ENCODE data around the gene CDC42BPB.

DNA sequence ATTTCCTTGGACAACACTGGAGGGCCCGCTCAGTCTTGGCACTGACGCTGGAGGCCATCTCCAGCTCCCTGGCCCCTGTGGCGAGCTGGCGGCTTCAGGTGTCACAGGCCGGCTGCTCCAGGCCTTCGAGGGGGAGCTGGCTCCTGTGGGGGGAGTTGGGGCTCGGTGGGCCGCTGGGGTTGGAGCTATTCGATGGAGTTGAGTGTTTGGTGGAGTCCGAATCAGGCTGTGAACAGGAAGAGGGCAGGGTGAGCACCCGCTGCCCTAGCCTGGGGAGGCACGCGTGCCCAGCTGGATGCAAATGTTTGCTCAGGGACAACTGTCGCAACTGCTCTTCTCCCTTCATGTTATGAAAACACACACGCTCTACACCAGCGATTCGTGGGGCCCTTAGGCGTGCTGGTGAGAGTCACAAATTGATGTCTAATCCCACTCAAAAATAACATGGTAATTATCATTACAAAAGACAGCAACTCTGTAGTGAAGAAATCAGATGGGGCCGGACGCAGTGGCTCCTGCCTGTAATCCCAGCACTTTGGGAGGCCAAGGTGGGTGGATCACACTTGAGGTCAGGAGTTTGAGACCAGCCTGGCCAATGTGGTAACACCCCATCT is 123.6 kb downstream of the CDC42BPB start:
- TF ChIP-seq POLR2AphosphoS5 (IDR thresholded peaks at IDR 0.05) (no peak), POLR2A (IDR thresholded peaks at IDR 0.05; ENCODE audit: low read depth) (no peak)
- TF ChIP-seq, protein P1, sequence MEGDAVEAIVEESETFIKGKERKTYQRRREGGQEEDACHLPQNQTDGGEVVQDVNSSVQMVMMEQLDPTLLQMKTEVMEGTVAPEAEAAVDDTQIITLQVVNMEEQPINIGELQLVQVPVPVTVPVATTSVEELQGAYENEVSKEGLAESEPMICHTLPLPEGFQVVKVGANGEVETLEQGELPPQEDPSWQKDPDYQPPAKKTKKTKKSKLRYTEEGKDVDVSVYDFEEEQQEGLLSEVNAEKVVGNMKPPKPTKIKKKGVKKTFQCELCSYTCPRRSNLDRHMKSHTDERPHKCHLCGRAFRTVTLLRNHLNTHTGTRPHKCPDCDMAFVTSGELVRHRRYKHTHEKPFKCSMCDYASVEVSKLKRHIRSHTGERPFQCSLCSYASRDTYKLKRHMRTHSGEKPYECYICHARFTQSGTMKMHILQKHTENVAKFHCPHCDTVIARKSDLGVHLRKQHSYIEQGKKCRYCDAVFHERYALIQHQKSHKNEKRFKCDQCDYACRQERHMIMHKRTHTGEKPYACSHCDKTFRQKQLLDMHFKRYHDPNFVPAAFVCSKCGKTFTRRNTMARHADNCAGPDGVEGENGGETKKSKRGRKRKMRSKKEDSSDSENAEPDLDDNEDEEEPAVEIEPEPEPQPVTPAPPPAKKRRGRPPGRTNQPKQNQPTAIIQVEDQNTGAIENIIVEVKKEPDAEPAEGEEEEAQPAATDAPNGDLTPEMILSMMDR (IDR thresholded peaks at IDR 0.05): no peak

Data from esophagus muscularis mucosa (tissue), 3 donors.